CD4-positive, alpha-beta memory T cell (primary cell): ENCODE results near the gene E2F4. TPM values are rescaled to one million over a fixed set of nuclear protein-coding genes. Genes with fewer than 3 reads are reported as not detected.

Experiments
- CTCF ChIA-PET: fragments of 350-600 bp; sonication (Branson Sonifier 250); formaldehyde crosslinking; loops from one replicate; lab custom pipeline; 2021; ENCODE audit warnings: inconsistent platforms; ENCODE audit not compliant: partially characterized antibody; lab: Charles Lee
- POLR2A ChIA-PET: fragments of 350-600 bp; sonication (Branson Sonifier 250); formaldehyde crosslinking; loops from one replicate; lab custom pipeline; 2021; ENCODE audit not compliant: partially characterized antibody; lab: Charles Lee
- DNase-seq, 5 donors: peaks; one replicate each; pipeline versions ENCODE4 v3.0.0 to v3.0.0-alpha.2; 2020 to 2022; ENCODE audit warnings: mixed read lengths in 1 of 5
- H3K27ac ChIP-seq: one replicate; pipeline ENCODE4 v1.7.0; 2013; ENCODE audit warnings: low read depth, low read length
- H3K27me3 ChIP-seq: 2 replicates; pipeline ENCODE4 v1.7.0; 2013; ENCODE audit warnings: mild to moderate bottlenecking, low read length, moderate library complexity; ENCODE audit not compliant: insufficient read depth
- H3K36me3 ChIP-seq: 2 replicates; pipeline ENCODE4 v1.7.0; 2013; ENCODE audit warnings: mild to moderate bottlenecking, low read length, moderate library complexity; ENCODE audit not compliant: insufficient read depth
- H3K4me1 ChIP-seq: 2 replicates; pipeline ENCODE4 v1.7.0; 2013; ENCODE audit warnings: mild to moderate bottlenecking, low read length, moderate library complexity; ENCODE audit not compliant: insufficient read depth
- H3K4me3 ChIP-seq, 2 donors: one replicate each; pipeline ENCODE4 v1.7.0; 2013; ENCODE audit warnings: low read length in 2 of 2, mild to moderate bottlenecking in 1 of 2
- H3K9me3 ChIP-seq, 2 donors: one replicate each; pipeline ENCODE4 v1.7.0; 2013; ENCODE audit warnings: low read length in 2 of 2, control low read depth in 1 of 2; ENCODE audit not compliant: control insufficient read depth in 1 of 2
- H3K27ac Mint-ChIP-seq, 7 donors: one replicate each; pipeline ENCODE4 v1.8.0; 2020 to 2021; ENCODE audit warnings: mixed read lengths in 7 of 7, mild to moderate bottlenecking in 6 of 7, inconsistent platforms in 3 of 7, moderate library complexity in 3 of 7
- H3K27me3 Mint-ChIP-seq, 2 donors: one replicate each; pipeline ENCODE4 v1.8.0; 2020 to 2021; ENCODE audit warnings: mixed read lengths in 2 of 2
- H3K36me3 Mint-ChIP-seq, 2 donors: one replicate each; pipeline ENCODE4 v1.8.0; 2020 to 2021; ENCODE audit warnings: mixed read lengths in 2 of 2, inconsistent platforms in 1 of 2, mild to moderate bottlenecking in 1 of 2
- H3K4me1 Mint-ChIP-seq, 4 donors: one replicate each; pipeline ENCODE4 v1.8.0; 2020 to 2021; ENCODE audit warnings: mixed read lengths in 4 of 4, mild to moderate bottlenecking in 1 of 4
- H3K4me3 Mint-ChIP-seq, 8 donors: one replicate each; pipeline ENCODE4 v1.8.0; 2020 to 2021; ENCODE audit warnings: mixed read lengths in 8 of 8, mild to moderate bottlenecking in 7 of 8, moderate library complexity in 6 of 8, inconsistent platforms in 3 of 8
- H3K9me3 Mint-ChIP-seq, 8 donors: one replicate each; pipeline ENCODE4 v1.8.0; 2020 to 2021; ENCODE audit warnings: mixed read lengths in 8 of 8, mild to moderate bottlenecking in 5 of 8, inconsistent platforms in 3 of 8, moderate library complexity in 1 of 8
- intact Hi-C: fragments of 100-400 bp; cut with micrococcal nuclease; formaldehyde crosslinking; loops from one replicate; pipeline ENCODE4 v1.15.1; 2023
- microRNA-seq: library from miRNA; unstranded; fragments of <30 nt; microRNA quantifications from one replicate; pipeline ENCODE4 v1.2.0, GENCODE V29; 2021; ENCODE audit warnings: borderline replicate concordance, borderline number of aligned reads, borderline microRNAs expressed, mixed read lengths
- polyA plus RNA-seq, 2 donors: library from polyadenylated mRNA; unstranded; fragments of 300-500 nt; fragmentation: Illumina TruSeq; gene quantifications; one replicate each; pipeline ENCODE4 v1.2.3, GENCODE V29; 2021
- total RNA-seq, 2 experiments: library from RNA; stranded (reverse); gene quantifications; one replicate each; pipeline ENCODE4 v1.2.3, GENCODE V29; 2021

E2F4 gene
- total and polyA plus RNA-seq, 4 experiments from 2014 or later: 53.6 to 91.3 (median 84.2) TPM

- Histone ChIP-seq H3K4me3 (peak within 1 kb of the TSS; percentile 73 to 85), H3K27ac (peak within 1 kb of the TSS; percentile 82), H3K27me3 (no peaks in the 10 kb centered on the region), H3K9me3 (no peaks in the 10 kb centered on the region), H3K36me3 (no peaks in the 10 kb centered on the region), H3K4me1 (peaks cover 54% of the 10 kb centered on the region)
- intact Hi-C loops: loop anchor here (1.0 to 5.0 kb wide), 7 partner anchors 11 to 85 kb away; partner anchors contain the start of genes E2F4, HSF4, MATCAP1 and PLEKHG4
- H3K27ac Mint-ChIP-seq: peak within 1 kb of the TSS; percentile 84 to 100 (median 95)
- H3K4me1 Mint-ChIP-seq: peaks cover 26 to 59% (median 44%) of the 10 kb centered on the region in 4 donors
- peaks cover 2 to 3% of the 10 kb centered on the region in 2 donors for H3K27me3 Mint-ChIP-seq
- ChIA-PET CTCF (interaction anchor here (0.8 to 1.8 kb wide), 8 partner anchors 9 to 281 kb away, joined by 3 to 10 read pairs (median 3); partner anchors contain the start of genes ATP6V0D1 and TMEM208), POLR2A (interaction anchor here (0.6 to 10.5 kb wide), 10 partner anchors 13 to 229 kb away, joined by 3 to 259 read pairs (median 4); partner anchors contain the start of genes FBXL8, TMEM208 and TRADD)
- H3K36me3 Mint-ChIP-seq: peaks cover 0 to 9% of the 10 kb centered on the region in 2 donors
- peak; percentile 92 to 96 (median 93) for DNase-seq
- peak within 1 kb of the TSS; percentile 84 to 95 (median 91) for H3K4me3 Mint-ChIP-seq
- no peaks in the 10 kb centered on the region for H3K9me3 Mint-ChIP-seq
Measured at GRCh38 chr16:67247192-67248072, 55.5 kb downstream of the E2F4 start, which contains the start of gene FHOD1. Gene FHOD1, minus strand, starts transcription at chr16:67247481. Its CDS starts 71 bp downstream, at chr16:67247410.

- Histone ChIP-seq H3K4me3 (peak overlapping the region; percentile 71 to 73), H3K36me3 (no peaks in the 10 kb centered on the region), H3K9me3 (no peaks in the 10 kb centered on the region), H3K27ac (peak overlapping the region; percentile 38), H3K4me1 (peaks cover 51% of the 10 kb centered on the region), H3K27me3 (no peaks in the 10 kb centered on the region)
- Mint-ChIP-seq H3K4me1 (peaks cover 25 to 56% (median 43%) of the 10 kb centered on the region in 4 donors), H3K4me3 (peak overlapping the region; percentile 84 to 95 (median 91)), H3K36me3 (peaks cover 0 to 6% of the 10 kb centered on the region in 2 donors), H3K9me3 (no peaks in the 10 kb centered on the region), H3K27ac (peak overlapping the region; percentile 82 to 100 (median 95)), H3K27me3 (peaks cover 3% of the 10 kb centered on the region in 2 donors)
- no peak for DNase-seq
- intact Hi-C loops: loop anchor here (5.0 kb wide), 1 partner anchor 86 kb away; the partner anchor contains the start of gene HSF4
- CTCF ChIA-PET: interaction anchor here (0.8 to 1.8 kb wide), 7 partner anchors 12 to 233 kb away, joined by 3 to 10 read pairs (median 3); partner anchors contain the start of genes ATP6V0D1 and TMEM208
- POLR2A ChIA-PET: interaction anchor here (0.6 to 10.5 kb wide), 11 partner anchors 12 to 229 kb away, joined by 3 to 259 read pairs (median 4); partner anchors contain the start of genes FBXL8, TMEM208 and TRADD
Measured at GRCh38 chr16:67248073-67248400, 56.1 kb downstream of the E2F4 start.

Small RNA genes lying within 50 kb of the gene (microRNA-seq; reads per million reads assigned to microRNA genes)
- gene MIR328: 116 reads per million, percentile 70 among the genes with 10 or more reads in this experiment

Other genes with a start within 250 kb of the E2F4 start
- gene CES3, start 230.9 kb upstream of the E2F4 start, total RNA-seq: under 1 TPM; 0.32 to 0.61 TPM
- not detected for gene CES3, start 230.9 kb upstream of the E2F4 start, polyA plus RNA-seq
- 10 to 100 TPM; 19.8 to 21.9 TPM for gene CES4A, start 203.6 kb upstream of the E2F4 start, total RNA-seq
- 10 to 100 TPM in 1 of 2 donors, 1 to 10 TPM in 1; 4.1 to 12.2 TPM for gene CES4A, start 203.6 kb upstream of the E2F4 start, polyA plus RNA-seq
- 100 to 1,000 TPM; 112 TPM for gene CBFB, start 163.0 kb upstream of the E2F4 start, total RNA-seq
- 100 to 1,000 TPM; 102 to 108 TPM for gene CBFB, start 163.0 kb upstream of the E2F4 start, polyA plus RNA-seq
- gene PHAF1, start 82.2 kb upstream of the E2F4 start, total RNA-seq: 10 to 100 TPM; 22.2 to 22.7 TPM
- 10 to 100 TPM in 1 of 2 donors, 1 to 10 TPM in 1; 7.5 to 16.1 TPM for gene PHAF1, start 82.2 kb upstream of the E2F4 start, polyA plus RNA-seq
- gene B3GNT9, start 41.2 kb upstream of the E2F4 start, total RNA-seq: 10 to 100 TPM; 10.0 to 10.4 TPM
- 10 to 100 TPM; 10.0 to 11.8 TPM for gene B3GNT9, start 41.2 kb upstream of the E2F4 start, polyA plus RNA-seq
- 100 to 1,000 TPM; 161 to 173 TPM for gene TRADD, start 32.2 kb upstream of the E2F4 start, total RNA-seq
- gene TRADD, start 32.2 kb upstream of the E2F4 start, polyA plus RNA-seq: 100 to 1,000 TPM; 221 to 285 TPM
- gene FBXL8, start 32.2 kb upstream of the E2F4 start, total RNA-seq: 10 to 100 TPM; 69.9 to 76.2 TPM
- 10 to 100 TPM; 19.2 to 26.5 TPM for gene FBXL8, start 32.2 kb upstream of the E2F4 start, polyA plus RNA-seq
- gene HSF4, start 27.4 kb upstream of the E2F4 start, total RNA-seq: 10 to 100 TPM; 93.6 to 98.7 TPM
- under 1 TPM in 1 of 2 donors, not detected in 1; 0.37 TPM for gene HSF4, start 27.4 kb upstream of the E2F4 start, polyA plus RNA-seq
- gene NOL3, start 21.6 kb upstream of the E2F4 start, total RNA-seq: 10 to 100 TPM in 1 of 2 experiments, 1 to 10 TPM in 1; 9.6 to 12.5 TPM
- 1 to 10 TPM; 1.3 to 1.7 TPM for gene NOL3, start 21.6 kb upstream of the E2F4 start, polyA plus RNA-seq
- 1 to 10 TPM; 8.6 to 9.0 TPM for gene MATCAP1, start 8.2 kb upstream of the E2F4 start, total RNA-seq
- gene MATCAP1, start 8.2 kb upstream of the E2F4 start, polyA plus RNA-seq: 1 to 10 TPM; 1.8 to 3.0 TPM
- not detected for gene EXOC3L1, start 2.0 kb upstream of the E2F4 start, total RNA-seq
- gene EXOC3L1, start 2.0 kb upstream of the E2F4 start, polyA plus RNA-seq: under 1 TPM in 1 of 2 donors, not detected in 1; 0.21 TPM
- gene ELMO3, start 7.0 kb downstream of the E2F4 start, total RNA-seq: 10 to 100 TPM; 10.1 to 10.6 TPM
- gene ELMO3, start 7.0 kb downstream of the E2F4 start, polyA plus RNA-seq: not detected
- gene TMEM208, start 35.0 kb downstream of the E2F4 start, total RNA-seq: 10 to 100 TPM; 35.5 to 35.7 TPM
- 10 to 100 TPM; 84.3 to 99.1 TPM for gene TMEM208, start 35.0 kb downstream of the E2F4 start, polyA plus RNA-seq
- 10 to 100 TPM; 56.0 to 63.3 TPM for gene FHOD1, start 55.3 kb downstream of the E2F4 start, total RNA-seq
- gene FHOD1, start 55.3 kb downstream of the E2F4 start, polyA plus RNA-seq: 1 to 10 TPM; 3.3 to 5.9 TPM
- gene SLC9A5, start 56.8 kb downstream of the E2F4 start, total RNA-seq: 1 to 10 TPM; 1.7 to 2.1 TPM
- under 1 TPM in 1 of 2 donors, not detected in 1; 0.09 TPM for gene SLC9A5, start 56.8 kb downstream of the E2F4 start, polyA plus RNA-seq
- 10 to 100 TPM; 17.3 to 24.0 TPM for gene PLEKHG4, start 87.4 kb downstream of the E2F4 start, total RNA-seq
- gene PLEKHG4, start 87.4 kb downstream of the E2F4 start, polyA plus RNA-seq: 1 to 10 TPM; 4.3 to 4.9 TPM
- not detected for gene KCTD19, start 134.6 kb downstream of the E2F4 start, total RNA-seq
- under 1 TPM in 1 of 2 donors, not detected in 1; 0.10 TPM for gene KCTD19, start 134.6 kb downstream of the E2F4 start, polyA plus RNA-seq
- not detected for gene LRRC36, start 134.7 kb downstream of the E2F4 start, total RNA-seq
- not detected for gene LRRC36, start 134.7 kb downstream of the E2F4 start, polyA plus RNA-seq
- gene TPPP3, start 201.3 kb downstream of the E2F4 start, total RNA-seq: not detected
- gene TPPP3, start 201.3 kb downstream of the E2F4 start, polyA plus RNA-seq: not detected
- gene ZDHHC1, start 224.3 kb downstream of the E2F4 start, total RNA-seq: not detected
- not detected for gene ZDHHC1, start 224.3 kb downstream of the E2F4 start, polyA plus RNA-seq
- gene HSD11B2, start 239.0 kb downstream of the E2F4 start, total RNA-seq: not detected
- gene HSD11B2, start 239.0 kb downstream of the E2F4 start, polyA plus RNA-seq: under 1 TPM in 1 of 2 donors, not detected in 1; 0.29 TPM